C4-2B (cell line): ENCODE data around the gene STH.
"Not testable (repeated sequence)": the region's sequence is repeated elsewhere in the genome, so short reads cannot be mapped to it uniquely, and the experiment has no call there.

Experiments
- H3K27ac ChIP-seq: fragments of 450-650 bp; 2 replicates; pipeline ENCODE4 v1.5.1; 2017
- ZFX ChIP-seq: fragments of 450-650 bp; IDR thresholded peaks from 2 replicates; pipeline ENCODE4 v1.6.1; 2017
- TF ChIP-seq, protein P1 (sequence below): fragments of 450-650 bp; conservative IDR thresholded peaks from 2 replicates; pipeline ENCODE4 v1.5.1; 2017; ENCODE audit warnings: mild to moderate bottlenecking

The STH gene

DNA sequence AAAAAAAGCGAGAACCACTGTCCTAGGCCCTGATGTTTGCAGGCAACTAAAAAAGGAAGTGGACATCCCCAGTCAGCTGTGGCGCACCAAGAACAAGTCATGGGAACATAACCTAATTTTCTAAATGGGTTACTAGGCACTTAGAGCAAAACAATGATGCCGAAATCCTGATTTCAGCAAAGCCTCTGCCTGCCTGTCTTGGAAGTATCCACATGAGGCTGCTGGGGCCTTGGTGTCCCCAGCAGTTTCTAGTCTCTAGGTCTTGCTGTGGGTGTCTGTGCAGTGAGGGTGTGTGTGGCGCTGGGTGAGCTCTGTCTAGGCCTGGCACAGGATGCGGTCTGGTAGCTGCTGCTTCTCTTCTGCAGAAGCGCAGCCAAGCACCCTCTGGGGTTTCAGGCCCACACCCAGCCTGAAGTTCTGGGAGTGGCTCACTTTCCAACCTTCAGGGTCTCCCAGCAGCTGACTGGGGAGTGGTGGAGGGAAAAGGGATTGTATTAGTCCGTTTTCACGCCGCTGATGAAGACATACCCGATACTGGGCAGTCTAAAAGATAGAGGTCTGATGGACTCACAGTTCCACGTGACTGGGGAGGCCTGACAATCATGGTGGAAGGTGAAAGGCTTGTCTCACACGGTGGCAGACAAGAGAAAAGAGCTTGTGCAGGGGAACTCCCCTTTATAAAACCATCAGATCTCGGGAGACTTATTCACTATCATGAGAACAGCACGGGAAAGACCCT, 21.1 kb downstream of the STH start:
- TF ChIP-seq ZFX, result no peak
- H3K27ac ChIP-seq, result no peak overlapping the region

DNA sequence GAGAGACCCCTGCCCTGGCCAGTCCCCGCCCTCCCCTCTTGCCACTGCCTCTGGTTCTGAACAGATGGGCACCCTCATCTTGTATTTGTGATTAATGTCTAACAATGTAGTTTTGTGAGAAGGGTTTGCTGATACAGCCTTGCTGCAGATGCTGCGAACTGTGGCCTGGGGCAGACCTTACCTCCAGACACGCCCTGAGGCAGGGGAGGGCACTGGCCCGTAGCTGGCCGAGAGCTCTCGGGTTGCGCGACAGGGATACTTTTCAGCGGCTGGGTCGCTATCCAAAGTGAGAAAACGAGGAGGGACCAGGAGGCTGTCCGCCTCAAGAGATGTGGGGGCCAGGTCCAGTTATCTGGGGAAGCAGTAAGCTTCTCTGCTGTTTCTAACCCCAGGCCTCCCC, 21.9 kb downstream of the STH start:
- H3K27ac ChIP-seq, result no peak overlapping the region
- TF ChIP-seq, protein P1, sequence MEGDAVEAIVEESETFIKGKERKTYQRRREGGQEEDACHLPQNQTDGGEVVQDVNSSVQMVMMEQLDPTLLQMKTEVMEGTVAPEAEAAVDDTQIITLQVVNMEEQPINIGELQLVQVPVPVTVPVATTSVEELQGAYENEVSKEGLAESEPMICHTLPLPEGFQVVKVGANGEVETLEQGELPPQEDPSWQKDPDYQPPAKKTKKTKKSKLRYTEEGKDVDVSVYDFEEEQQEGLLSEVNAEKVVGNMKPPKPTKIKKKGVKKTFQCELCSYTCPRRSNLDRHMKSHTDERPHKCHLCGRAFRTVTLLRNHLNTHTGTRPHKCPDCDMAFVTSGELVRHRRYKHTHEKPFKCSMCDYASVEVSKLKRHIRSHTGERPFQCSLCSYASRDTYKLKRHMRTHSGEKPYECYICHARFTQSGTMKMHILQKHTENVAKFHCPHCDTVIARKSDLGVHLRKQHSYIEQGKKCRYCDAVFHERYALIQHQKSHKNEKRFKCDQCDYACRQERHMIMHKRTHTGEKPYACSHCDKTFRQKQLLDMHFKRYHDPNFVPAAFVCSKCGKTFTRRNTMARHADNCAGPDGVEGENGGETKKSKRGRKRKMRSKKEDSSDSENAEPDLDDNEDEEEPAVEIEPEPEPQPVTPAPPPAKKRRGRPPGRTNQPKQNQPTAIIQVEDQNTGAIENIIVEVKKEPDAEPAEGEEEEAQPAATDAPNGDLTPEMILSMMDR, result no peak

DNA sequence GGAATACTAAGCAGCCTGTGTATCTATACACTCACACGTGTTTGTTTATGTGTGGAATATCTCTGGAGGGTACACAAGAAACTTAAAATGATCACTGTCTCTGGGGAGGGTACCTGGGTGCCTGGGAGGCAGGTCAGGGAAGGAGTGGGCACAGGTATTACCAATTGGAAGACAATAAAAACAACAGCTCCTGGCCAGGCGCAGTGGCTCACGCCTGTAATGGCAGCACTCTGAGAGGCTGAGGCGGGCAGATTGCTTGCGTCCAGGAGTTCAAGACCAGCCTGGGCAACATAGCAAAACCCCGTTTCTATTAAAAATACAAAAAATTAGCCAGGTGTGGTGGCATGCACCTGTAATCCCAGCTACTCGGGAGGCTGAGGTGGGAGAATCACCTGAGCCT, 24.3 kb downstream of the STH start:
- H3K27ac ChIP-seq, result not testable (repeated sequence)

DNA sequence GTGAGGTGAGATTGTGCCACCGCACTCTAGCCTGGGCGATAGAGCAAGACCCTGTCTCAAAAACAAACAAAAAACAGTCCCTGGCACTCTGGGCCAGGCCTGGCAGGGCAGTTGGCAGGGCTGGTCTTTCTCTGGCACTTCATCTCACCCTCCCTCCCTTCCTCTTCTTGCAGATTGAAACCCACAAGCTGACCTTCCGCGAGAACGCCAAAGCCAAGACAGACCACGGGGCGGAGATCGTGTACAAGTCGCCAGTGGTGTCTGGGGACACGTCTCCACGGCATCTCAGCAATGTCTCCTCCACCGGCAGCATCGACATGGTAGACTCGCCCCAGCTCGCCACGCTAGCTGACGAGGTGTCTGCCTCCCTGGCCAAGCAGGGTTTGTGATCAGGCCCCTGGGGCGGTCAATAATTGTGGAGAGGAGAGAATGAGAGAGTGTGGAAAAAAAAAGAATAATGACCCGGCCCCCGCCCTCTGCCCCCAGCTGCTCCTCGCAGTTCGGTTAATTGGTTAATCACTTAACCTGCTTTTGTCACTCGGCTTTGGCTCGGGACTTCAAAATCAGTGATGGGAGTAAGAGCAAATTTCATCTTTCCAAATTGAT, 24.8 kb downstream of the STH start:
- TF ChIP-seq ZFX, result no peak
- TF ChIP-seq, protein P1, result no peak
- H3K27ac ChIP-seq, result no peak overlapping the region

DNA sequence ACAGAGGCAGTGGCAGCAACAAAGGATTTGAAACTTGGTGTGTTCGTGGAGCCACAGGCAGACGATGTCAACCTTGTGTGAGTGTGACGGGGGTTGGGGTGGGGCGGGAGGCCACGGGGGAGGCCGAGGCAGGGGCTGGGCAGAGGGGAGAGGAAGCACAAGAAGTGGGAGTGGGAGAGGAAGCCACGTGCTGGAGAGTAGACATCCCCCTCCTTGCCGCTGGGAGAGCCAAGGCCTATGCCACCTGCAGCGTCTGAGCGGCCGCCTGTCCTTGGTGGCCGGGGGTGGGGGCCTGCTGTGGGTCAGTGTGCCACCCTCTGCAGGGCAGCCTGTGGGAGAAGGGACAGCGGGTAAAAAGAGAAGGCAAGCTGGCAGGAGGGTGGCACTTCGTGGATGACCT, 25.5 kb downstream of the STH start:
- no peak for TF ChIP-seq ZFX
- TF ChIP-seq, protein P1, result no peak
- no peak overlapping the region for H3K27ac ChIP-seq

DNA sequence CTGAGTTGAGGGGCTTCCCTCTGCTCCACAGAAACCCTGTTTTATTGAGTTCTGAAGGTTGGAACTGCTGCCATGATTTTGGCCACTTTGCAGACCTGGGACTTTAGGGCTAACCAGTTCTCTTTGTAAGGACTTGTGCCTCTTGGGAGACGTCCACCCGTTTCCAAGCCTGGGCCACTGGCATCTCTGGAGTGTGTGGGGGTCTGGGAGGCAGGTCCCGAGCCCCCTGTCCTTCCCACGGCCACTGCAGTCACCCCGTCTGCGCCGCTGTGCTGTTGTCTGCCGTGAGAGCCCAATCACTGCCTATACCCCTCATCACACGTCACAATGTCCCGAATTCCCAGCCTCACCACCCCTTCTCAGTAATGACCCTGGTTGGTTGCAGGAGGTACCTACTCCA, 26.0 kb downstream of the STH start:
- no peak for TF ChIP-seq ZFX
- TF ChIP-seq, protein P1, result no peak
- no peak overlapping the region for H3K27ac ChIP-seq

DNA sequence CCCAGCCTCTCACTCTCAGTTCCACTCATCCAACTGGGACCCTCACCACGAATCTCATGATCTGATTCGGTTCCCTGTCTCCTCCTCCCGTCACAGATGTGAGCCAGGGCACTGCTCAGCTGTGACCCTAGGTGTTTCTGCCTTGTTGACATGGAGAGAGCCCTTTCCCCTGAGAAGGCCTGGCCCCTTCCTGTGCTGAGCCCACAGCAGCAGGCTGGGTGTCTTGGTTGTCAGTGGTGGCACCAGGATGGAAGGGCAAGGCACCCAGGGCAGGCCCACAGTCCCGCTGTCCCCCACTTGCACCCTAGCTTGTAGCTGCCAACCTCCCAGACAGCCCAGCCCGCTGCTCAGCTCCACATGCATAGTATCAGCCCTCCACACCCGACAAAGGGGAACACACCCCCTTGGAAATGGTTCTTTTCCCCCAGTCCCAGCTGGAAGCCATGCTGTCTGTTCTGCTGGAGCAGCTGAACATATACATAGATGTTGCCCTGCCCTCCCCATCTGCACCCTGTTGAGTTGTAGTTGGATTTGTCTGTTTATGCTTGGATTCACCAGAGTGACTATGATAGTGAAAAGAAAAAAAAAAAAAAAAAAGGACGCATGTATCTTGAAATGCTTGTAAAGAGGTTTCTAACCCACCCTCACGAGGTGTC, 26.6 kb downstream of the STH start:
- H3K27ac ChIP-seq, result no peak overlapping the region
- TF ChIP-seq, protein P1, result no peak
- no peak for TF ChIP-seq ZFX

DNA sequence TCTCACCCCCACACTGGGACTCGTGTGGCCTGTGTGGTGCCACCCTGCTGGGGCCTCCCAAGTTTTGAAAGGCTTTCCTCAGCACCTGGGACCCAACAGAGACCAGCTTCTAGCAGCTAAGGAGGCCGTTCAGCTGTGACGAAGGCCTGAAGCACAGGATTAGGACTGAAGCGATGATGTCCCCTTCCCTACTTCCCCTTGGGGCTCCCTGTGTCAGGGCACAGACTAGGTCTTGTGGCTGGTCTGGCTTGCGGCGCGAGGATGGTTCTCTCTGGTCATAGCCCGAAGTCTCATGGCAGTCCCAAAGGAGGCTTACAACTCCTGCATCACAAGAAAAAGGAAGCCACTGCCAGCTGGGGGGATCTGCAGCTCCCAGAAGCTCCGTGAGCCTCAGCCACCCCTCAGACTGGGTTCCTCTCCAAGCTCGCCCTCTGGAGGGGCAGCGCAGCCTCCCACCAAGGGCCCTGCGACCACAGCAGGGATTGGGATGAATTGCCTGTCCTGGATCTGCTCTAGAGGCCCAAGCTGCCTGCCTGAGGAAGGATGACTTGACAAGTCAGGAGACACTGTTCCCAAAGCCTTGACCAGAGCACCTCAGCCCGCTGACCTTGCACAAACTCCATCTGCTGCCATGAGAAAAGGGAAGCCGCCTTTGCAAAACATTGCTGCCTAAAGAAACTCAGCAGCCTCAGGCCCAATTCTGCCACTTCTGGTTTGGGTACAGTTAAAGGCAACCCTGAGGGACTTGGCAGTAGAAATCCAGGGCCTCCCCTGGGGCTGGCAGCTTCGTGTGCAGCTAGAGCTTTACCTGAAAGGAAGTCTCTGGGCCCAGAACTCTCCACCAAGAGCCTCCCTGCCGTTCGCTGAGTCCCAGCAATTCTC, 27.4 kb downstream of the STH start:
- no peak overlapping the region for H3K27ac ChIP-seq
- TF ChIP-seq ZFX, result no peak
- TF ChIP-seq, protein P1, result no peak
